ENCODE measurements around the gene APOOL.

APOOL gene

DNA sequence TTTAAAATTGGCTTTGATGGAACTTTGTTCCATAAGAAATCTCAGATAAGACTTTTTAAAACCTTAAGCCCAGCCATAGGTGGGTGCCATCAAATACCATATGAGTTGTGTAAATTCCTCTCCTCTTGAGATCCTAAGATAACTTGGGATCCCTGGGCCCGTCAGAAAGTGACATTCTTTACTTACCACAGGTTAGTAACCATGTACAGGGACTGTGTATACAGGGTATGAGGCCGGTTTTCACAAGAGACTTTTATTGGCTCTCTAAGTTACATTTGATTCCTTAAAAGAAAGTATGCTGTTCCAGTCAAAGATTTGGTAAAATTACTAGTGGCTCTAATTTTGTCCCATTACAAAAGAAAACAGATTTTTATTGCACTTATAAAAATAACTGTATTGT lies 110.1 kb downstream of the APOOL start:
- no peak overlapping the region for H3K27ac ChIP-seq
- no peak for TF ChIP-seq CTCF (IDR thresholded peaks at IDR 0.05)
- H3K4me3 ChIP-seq = no peak overlapping the region
- no peak for DNase-seq (ENCODE audit: low spot score)

GRCh38 chrX:85114171-85114570 lies 110.5 kb downstream of the APOOL start:
- no peak for TF ChIP-seq CTCF (IDR thresholded peaks at IDR 0.05)
- H3K4me3 ChIP-seq = no peak overlapping the region
- no peak overlapping the region for H3K27ac ChIP-seq
- no peak for DNase-seq (ENCODE audit: low spot score)

DNA sequence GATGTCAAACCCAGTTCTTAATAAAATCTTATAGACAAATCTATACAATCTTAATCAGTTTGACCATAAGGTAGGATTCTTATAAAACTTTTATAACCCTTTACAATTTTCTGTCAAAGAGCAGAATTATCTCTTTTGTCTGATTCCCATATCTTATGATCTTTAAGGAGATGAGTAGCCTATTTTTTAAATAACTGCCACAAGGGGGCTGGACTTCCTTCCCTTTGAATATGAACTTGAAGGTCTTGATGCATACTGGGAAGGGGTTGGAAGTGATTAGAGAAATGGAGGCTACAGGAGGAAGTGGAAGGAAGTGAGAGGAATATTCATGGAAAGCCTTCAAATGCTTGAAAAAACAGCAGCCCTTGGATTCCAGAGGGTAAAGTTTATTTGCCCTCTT lies 111.1 kb downstream of the APOOL start:
- no peak overlapping the region for H3K4me3 ChIP-seq
- DNase-seq (ENCODE audit: low spot score) = no peak
- TF ChIP-seq CTCF (IDR thresholded peaks at IDR 0.05) = no peak
- H3K27ac ChIP-seq = no peak overlapping the region

DNA sequence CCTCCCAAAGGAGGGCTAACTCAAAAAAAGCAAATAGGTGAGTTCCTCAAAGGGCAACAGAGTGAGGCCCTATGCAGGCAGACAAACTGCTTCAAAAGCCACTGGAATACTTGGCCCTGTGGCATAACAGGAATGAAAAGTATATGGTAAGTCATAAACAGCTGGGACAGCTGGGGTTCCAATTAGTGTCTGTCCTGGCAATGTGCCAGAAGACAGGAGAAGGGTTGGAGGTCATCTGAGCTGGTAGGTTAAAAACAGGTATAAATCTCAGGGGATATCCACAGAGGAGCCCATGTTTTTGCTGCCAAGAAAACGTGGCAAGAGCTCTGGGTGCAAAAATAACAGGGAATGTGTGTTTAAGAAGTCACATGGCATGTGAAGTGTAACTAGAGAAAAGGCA lies 111.6 kb downstream of the APOOL start:
- TF ChIP-seq CTCF (IDR thresholded peaks at IDR 0.05) = no peak

DNA sequence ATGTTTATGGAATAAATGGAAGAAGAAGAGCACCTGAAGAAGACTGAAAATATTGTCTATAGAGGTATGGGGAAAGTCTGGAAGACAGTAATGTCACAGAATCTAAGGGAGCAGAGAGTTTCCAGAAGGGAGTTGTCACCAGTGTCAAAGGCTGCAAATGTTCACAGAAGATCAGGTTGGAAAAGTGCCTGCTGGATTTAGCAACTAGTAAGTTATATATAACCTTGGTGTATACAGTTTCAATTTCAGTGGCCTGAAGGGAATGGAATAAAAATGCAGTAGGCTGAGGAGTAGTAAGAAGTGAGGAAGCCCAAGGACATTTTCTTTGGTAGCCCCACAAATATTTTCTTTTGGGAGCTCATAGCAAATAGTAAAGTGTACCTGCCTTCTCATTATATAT lies 132.7 kb downstream of the APOOL start:
- TF ChIP-seq CTCF (IDR thresholded peaks at IDR 0.05) = no peak
- Histone ChIP-seq H3K27ac (no peak overlapping the region), H3K4me3 (no peak overlapping the region)
- no peak for DNase-seq (ENCODE audit: low spot score)

More for the DNA sequence above, 111.6 kb downstream of the APOOL start:
- Histone ChIP-seq H3K27ac (no peak overlapping the region), H3K4me3 (no peak overlapping the region)
- no peak for DNase-seq (ENCODE audit: low spot score)

GRCh38 chrX:85139422-85139821 lies 135.7 kb downstream of the APOOL start:
- H3K27ac ChIP-seq = no peak overlapping the region
- TF ChIP-seq CTCF (IDR thresholded peaks at IDR 0.05) = no peak
- DNase-seq (ENCODE audit: low spot score) = no peak
- H3K4me3 ChIP-seq = no peak overlapping the region

DNA sequence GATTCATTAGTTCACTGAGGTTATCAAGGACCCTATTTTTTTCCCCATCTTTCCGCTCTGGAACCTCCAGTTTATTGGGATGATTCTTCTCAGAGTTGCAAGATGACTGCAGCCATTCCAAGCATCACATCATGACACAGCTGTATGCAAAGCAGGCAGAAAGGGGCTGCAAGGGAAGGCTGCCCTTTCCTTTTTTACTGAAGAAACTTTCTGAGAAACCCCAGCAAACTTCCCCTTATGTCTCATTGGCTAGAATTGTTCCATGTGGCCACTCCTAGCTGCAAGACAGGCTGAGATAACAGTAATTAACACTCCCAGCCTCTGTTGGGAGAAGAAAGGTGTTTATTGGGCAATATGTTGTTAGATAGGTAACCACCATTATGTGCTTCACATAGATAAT lies 137.3 kb downstream of the APOOL start:
- no peak overlapping the region for H3K27ac ChIP-seq
- no peak for DNase-seq (ENCODE audit: low spot score)
- no peak for TF ChIP-seq CTCF (IDR thresholded peaks at IDR 0.05)
- no peak overlapping the region for H3K4me3 ChIP-seq
